ENCODE data around the gene ZNF17.

The ZNF17 gene

GRCh38 chr19:57434386-57435061, 23.6 kb downstream of the ZNF17 start:
- no peak for DNase-seq

GRCh38 chr19:57435062-57435978, 24.4 kb downstream of the ZNF17 start, which contains the start of gene ZNF749:
Gene ZNF749 (plus strand): TSS chr19:57435325. CDS start chr19:57435579, 254 bp downstream.
- DNase-seq = peak; percentile 99

GRCh38 chr19:57436417-57436816, 25.5 kb downstream of the ZNF17 start:
- DNase-seq = no peak

GRCh38 chr19:57437931-57438330, 27.0 kb downstream of the ZNF17 start:
- no peak for DNase-seq

GRCh38 chr19:57438925-57439324, 28.0 kb downstream of the ZNF17 start:
- DNase-seq = no peak

- DNase-seq = no peak
These were observed 31.2 kb downstream of the ZNF17 start for GRCh38 chr19:57441979-57442752.

GRCh38 chr19:57443121-57443696, 32.2 kb downstream of the ZNF17 start:
- DNase-seq = no peak

- DNase-seq = no peak
These were observed 41.3 kb downstream of the ZNF17 start for GRCh38 chr19:57452307-57452706.

- DNase-seq = no peak
These were observed 54.9 kb downstream of the ZNF17 start for GRCh38 chr19:57465680-57466381.

GRCh38 chr19:57466489-57466888, 55.5 kb downstream of the ZNF17 start:
- no peak for DNase-seq

Data from stimulated activated CD4-positive, alpha-beta T cell treated with anti-CD3 and anti-CD28 coated beads, Interleukin-4, amount 100 ng/mL, for 24 hours (primary cell).